Activated CD4-positive, alpha-beta T cell treated with anti-CD3 and anti-CD28 coated beads, Interleukin-2, amount 10 ng/mL, durations not matched to agents 24 days and 14 days (primary cell): ENCODE results near the gene BCAS1. TPM values are rescaled to one million over a fixed set of nuclear protein-coding genes. Genes with fewer than 3 reads are reported as not detected.

Source experiments
- total RNA-seq: library from RNA; stranded (reverse); gene quantifications from 2 replicates; pipeline ENCODE4 v1.2.3, GENCODE V29; 2022

BCAS1 gene
- total RNA-seq, 1 donor from 2014 or later, result not detected

Other genes starting within 250 kb of the BCAS1 start
- not detected in 2 replicates for gene CYP24A1, start 103.4 kb upstream of the BCAS1 start, total RNA-seq
- 72.2 and 80.5 TPM in 2 replicates for gene PFDN4, start 137.5 kb upstream of the BCAS1 start, total RNA-seq